ENCODE results near the gene FKBP5. TPM values are rescaled to one million over a fixed set of nuclear protein-coding genes. Genes with fewer than 3 reads are reported as not detected.

FKBP5 gene
- total RNA-seq, 4 donors from 2014 or later, result 65.0 to 273 (median 103) TPM

DNA sequence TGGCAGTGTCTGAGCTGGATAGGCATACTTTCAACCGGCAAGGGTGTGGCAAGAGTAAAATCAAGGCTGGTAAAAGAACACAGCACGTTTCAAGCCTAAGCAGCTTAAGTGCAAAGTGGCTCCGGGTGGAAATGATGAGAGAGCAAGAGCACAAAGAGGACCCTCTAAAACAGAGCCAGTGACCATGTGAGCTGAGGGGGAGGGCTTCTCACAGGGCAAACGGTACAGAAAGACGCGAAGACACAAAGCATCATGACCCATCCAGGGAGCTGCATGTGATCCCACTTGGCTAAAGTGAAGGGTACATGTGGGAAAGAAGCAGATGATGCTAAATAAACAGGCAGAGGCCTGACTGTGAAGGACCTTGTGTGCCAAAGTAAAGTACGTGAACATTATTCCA lies 25.7 kb downstream of the FKBP5 start:
- WGBS, 2 donors, result 38 to 62% methylated on average over 7 of the region's 7 CpGs
- no peaks in the 10 kb centered on the region for H3K27me3 ChIP-seq
- H3K4me1 ChIP-seq, result peaks cover 11 to 67% (median 41%) of the 10 kb centered on the region in 3 donors
- TF ChIP-seq POLR2A (IDR thresholded peaks at IDR 0.05), result no peak
- no peak for TF ChIP-seq CTCF (IDR thresholded peaks at IDR 0.05)
- no peak for DNase-seq
- intact Hi-C loops (cut with DNase I), result no loop called here
- no peaks in the 10 kb centered on the region for H3K9me3 ChIP-seq
- peak overlapping the region in 2 of 4 donors; percentile 15 to 32 for H3K27ac ChIP-seq
- peaks cover 0 to 54% (median 0%) of the 10 kb centered on the region in 3 donors for H3K36me3 ChIP-seq
- H3K4me3 ChIP-seq, result peak overlapping the region in 1 of 4 donors; percentile 3

- intact Hi-C loops (cut with DNase I), result no loop called here
- 94 to 95% methylated on average over 2 to 3 of the region's 3 CpGs for WGBS, 2 donors
- no peak overlapping the region for H3K4me3 ChIP-seq
- H3K27me3 ChIP-seq, result no peaks in the 10 kb centered on the region
- DNase-seq, result no peak
- TF ChIP-seq POLR2A (IDR thresholded peaks at IDR 0.05), result no peak
- H3K27ac ChIP-seq, result no peak overlapping the region
- peaks cover 0 to 69% (median 0%) of the 10 kb centered on the region in 3 donors for H3K36me3 ChIP-seq
- H3K9me3 ChIP-seq, result no peaks in the 10 kb centered on the region
- peaks cover 0 to 28% (median 4%) of the 10 kb centered on the region in 3 donors for H3K4me1 ChIP-seq
Measured at GRCh38 chr6:35654883-35655282, 33.8 kb downstream of the FKBP5 start.

DNA sequence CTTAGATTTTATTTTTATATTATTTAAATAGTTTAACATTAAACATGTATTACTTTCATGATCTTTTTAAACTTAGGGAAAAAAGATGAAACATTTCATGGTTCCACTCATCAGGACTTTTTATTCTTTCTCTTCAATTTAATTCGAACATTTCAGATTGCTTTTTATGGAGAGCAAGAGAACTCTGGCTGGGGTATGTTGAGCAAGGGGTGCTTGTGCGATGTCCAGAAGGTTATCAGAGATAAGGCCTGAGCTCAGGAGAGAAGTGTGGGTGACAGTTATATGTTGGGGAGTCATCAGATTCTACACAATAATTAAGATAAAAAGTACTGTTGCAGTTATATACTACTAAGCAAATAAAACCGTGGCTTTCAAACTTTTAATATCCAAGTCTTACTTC lies 37.5 kb downstream of the FKBP5 start:
- 85 to 90% methylated on average over 3 of the region's 3 CpGs for WGBS, 2 donors
- H3K4me3 ChIP-seq, result no peak overlapping the region
- no peak for TF ChIP-seq POLR2A (IDR thresholded peaks at IDR 0.05)
- no peak for TF ChIP-seq CTCF (IDR thresholded peaks at IDR 0.05)

DNA sequence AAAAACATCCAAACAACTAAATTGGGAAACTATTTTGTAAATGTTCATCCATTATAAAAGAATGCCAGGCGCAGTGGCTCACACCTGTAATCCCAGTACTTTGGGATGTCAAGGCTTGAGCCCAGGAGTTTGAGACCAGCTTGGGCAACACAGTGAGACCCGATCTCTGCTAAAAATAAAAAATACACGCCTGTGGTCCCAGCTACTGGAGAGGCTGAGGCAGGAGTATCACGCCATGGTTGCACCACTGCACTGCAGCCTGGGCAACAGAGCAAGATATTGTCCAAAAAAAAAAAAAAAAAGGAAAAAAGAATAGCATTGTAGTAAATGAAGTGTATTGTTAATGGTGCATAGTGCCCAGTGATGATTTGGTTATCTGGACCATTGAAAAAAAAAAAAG lies 38.7 kb downstream of the FKBP5 start:
- H3K27ac ChIP-seq, result no peak overlapping the region
- no peaks in the 10 kb centered on the region for H3K9me3 ChIP-seq
- TF ChIP-seq POLR2A (IDR thresholded peaks at IDR 0.05), result no peak
- no peak for TF ChIP-seq CTCF (IDR thresholded peaks at IDR 0.05)
- intact Hi-C loops (cut with DNase I), result no loop called here
- peaks cover 0 to 35% (median 5%) of the 10 kb centered on the region in 3 donors for H3K4me1 ChIP-seq
- DNase-seq, result no peak
- WGBS, 2 donors, result 96 to 98% methylated on average over 4 of the region's 4 CpGs
- peaks cover 5 to 93% (median 8%) of the 10 kb centered on the region in 3 donors for H3K36me3 ChIP-seq
- no peaks in the 10 kb centered on the region for H3K27me3 ChIP-seq
- H3K4me3 ChIP-seq, result no peak overlapping the region

More for the DNA sequence above, 37.5 kb downstream of the FKBP5 start:
- Histone ChIP-seq H3K27me3 (no peaks in the 10 kb centered on the region), H3K36me3 (peaks cover 0 to 88% (median 4%) of the 10 kb centered on the region in 3 donors), H3K9me3 (no peaks in the 10 kb centered on the region), H3K27ac (no peak overlapping the region), H3K4me1 (peaks cover 0 to 39% (median 5%) of the 10 kb centered on the region in 3 donors)
- DNase-seq, result no peak
- intact Hi-C loops (cut with DNase I), result no loop called here

- no peaks in the 10 kb centered on the region for H3K9me3 ChIP-seq
- peaks cover 5 to 93% (median 9%) of the 10 kb centered on the region in 3 donors for H3K36me3 ChIP-seq
- H3K4me1 ChIP-seq, result peaks cover 0 to 42% (median 5%) of the 10 kb centered on the region in 3 donors
- no peak for DNase-seq
- H3K27ac ChIP-seq, result no peak overlapping the region
- intact Hi-C loops (cut with DNase I), result no loop called here
- H3K4me3 ChIP-seq, result no peak overlapping the region
- no peaks in the 10 kb centered on the region for H3K27me3 ChIP-seq
- TF ChIP-seq CTCF (IDR thresholded peaks at IDR 0.05) (no peak), POLR2A (IDR thresholded peaks at IDR 0.05) (no peak)
- WGBS, 2 donors, result 95 to 98% methylated on average over 2 of the region's 2 CpGs
Measured at GRCh38 chr6:35648203-35648602, 40.5 kb downstream of the FKBP5 start.

DNA sequence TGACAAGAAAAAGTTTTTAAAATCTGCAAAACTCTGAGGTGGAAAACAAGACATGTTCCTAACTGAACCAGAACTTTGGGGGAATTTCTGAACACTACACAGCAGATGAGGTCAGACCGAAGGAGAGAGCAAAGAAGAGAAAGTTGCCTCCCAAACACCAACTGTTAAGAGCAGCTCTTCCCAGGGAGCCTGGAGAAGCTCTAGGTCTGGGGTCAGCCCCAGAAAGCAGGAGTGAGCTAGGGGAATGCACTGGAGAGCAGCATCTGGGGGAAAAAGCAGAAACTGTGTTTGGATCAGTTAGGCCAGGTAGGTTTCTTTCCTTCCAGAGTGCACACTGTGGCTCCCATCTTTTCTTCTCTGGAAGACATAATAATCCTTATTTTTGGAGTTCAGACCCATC lies 41.3 kb downstream of the FKBP5 start:
- H3K27ac ChIP-seq, result no peak overlapping the region
- no peak overlapping the region for H3K4me3 ChIP-seq
- TF ChIP-seq CTCF (IDR thresholded peaks at IDR 0.05) (no peak), POLR2A (IDR thresholded peaks at IDR 0.05) (no peak)
- H3K4me1 ChIP-seq, result peaks cover 0 to 50% (median 5%) of the 10 kb centered on the region in 3 donors
- H3K9me3 ChIP-seq, result no peaks in the 10 kb centered on the region
- no peak for DNase-seq
- H3K27me3 ChIP-seq, result no peaks in the 10 kb centered on the region
- peaks cover 5 to 93% (median 9%) of the 10 kb centered on the region in 3 donors for H3K36me3 ChIP-seq
- intact Hi-C loops (cut with DNase I), result no loop called here
- 88 to 91% methylated on average over 1 of the region's 1 CpG for WGBS, 2 donors

Data from esophagus squamous epithelium (tissue), 5 donors.